GM19025 (cell line): ENCODE results near the gene TRMT10C.
A peak's percentile ranks its signal among the peaks of the same experiment; 100 is the strongest.
"Not testable (repeated sequence)": the region's sequence is repeated elsewhere in the genome, so short reads cannot be mapped to it uniquely, and the experiment has no call there.

Source experiments
- ATAC-seq: cut with Tn5 transposase; IDR thresholded peaks from one replicate; pipeline ENCODE4 v1.9.1; 2021; ENCODE audit warnings: mild to moderate bottlenecking, low read depth, moderate library complexity; ENCODE audit not compliant: unreplicated experiment

TRMT10C gene

DNA sequence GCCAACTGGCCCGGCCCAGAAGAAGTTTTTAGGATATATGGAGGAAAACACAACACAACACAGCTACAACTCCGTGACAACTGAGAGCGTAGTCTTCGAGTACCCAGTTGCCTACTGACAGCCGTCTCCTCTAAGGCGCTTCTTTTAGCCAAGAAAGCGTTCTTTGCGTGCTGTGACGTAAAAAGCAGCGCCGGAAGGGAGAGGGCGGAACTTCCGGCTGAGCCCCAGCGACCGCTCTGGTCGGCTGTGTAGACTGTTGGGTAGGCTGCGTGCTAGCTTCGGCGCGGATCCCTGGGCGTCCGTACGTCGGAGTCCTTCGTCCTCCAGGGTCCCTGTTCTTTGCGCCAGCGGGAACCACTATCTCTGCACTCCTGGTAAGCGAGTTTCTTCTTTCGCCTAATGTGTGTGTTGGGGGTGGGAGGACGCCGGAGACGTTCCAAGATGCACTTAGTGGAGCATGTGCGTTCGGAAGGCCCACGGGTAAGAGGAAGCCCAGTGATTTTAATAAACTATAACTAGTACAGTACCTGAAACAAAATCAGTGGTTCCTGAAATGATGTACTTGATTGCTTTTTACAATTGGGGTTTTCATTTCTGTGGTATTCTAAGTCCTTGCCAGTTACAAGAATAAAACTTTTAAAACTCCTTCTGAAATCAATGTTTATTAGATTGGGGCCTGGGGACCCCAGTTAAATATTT is at the start of gene TRMT10C:
TSS of gene TRMT10C (plus strand) at position 239 of the 699 bp plus-strand sequence. CDS start 2,914 bp downstream, outside the sequence.
- ATAC-seq, result peak; percentile 100

DNA sequence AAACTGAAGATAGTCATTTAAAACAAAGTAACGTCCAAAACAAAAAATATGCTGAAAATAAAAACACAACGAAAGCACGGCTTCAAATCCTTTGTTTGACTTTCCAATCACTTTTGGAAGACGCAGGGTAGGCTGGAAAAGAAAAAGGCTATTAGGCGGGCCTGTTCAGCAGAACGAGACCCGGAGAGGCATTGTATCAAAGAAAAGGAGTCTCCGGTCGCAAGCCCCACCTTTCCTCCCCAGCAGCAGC is 49.3 kb upstream of the TRMT10C start:
- peak; percentile 23 for ATAC-seq

DNA sequence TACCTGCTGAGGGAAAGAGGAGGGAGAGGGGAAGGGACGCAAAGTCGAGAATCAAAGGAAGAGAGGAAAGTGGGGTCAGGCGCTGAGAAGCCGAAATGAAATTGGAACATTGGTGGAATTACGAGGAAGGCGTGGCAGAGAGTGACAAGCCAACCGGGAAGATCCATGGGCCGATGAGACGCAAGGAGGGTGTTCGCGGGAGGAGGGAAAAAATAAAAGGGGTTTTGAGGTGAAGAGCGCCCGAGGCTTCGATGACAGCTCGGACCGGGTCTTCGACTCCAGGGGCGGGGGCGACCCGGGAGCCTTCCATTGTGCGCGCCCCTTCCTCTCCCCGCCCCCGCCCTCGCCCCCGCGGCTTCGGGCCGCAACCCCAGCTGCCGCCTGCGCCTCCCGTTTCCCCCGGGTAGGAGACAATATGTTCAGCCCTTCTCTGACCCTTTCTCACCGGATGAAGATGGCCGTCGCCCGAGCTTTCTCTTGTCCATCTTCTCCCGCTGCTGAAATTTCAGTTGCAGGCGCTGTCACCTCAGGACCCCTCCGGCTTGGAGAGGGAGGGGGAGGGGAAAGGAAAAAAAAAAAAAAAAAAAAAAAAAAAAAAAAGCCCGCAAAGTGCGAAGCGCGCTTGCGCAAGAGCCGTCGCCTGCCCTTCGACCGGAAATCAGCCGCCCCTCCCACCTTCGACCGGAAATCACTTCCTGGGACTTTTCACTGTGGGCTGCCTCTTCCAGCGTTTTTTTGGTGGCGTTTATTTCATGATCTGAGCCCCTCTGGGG is 48.8 kb upstream of the TRMT10C start, which contains the start of gene SENP7:
TSS of gene SENP7 (minus strand) at position 567 of the 773 bp plus-strand sequence. CDS start at position 485, 82 bp downstream.
- ATAC-seq, result peak; percentile 54

DNA sequence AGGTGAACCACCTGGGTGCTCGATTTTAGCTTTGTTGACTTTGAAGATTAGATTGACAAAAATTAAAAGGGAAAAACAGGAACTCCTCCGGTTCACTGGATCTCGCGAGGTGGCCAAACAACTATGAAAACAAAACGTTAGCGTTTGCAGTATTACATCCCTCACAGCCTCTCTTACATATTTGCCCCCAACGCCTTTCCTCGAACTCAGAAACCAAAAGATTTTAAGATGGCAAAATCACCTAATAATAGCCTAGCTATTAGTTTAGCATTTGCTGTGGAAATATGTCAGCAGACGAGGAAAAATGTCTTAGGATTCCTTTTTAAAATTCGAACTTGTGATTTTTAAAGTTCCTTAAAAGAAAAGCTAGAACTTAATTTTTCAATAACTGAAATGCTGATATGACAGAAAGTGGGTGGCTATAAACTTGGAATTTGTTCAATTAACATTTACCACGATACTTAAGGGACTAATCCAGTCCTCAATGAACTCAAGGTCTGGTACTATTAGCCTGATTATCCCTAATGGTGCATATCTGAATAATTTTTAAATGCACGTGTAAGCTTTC is 48.2 kb upstream of the TRMT10C start:
- ATAC-seq, result peak; percentile 20

DNA sequence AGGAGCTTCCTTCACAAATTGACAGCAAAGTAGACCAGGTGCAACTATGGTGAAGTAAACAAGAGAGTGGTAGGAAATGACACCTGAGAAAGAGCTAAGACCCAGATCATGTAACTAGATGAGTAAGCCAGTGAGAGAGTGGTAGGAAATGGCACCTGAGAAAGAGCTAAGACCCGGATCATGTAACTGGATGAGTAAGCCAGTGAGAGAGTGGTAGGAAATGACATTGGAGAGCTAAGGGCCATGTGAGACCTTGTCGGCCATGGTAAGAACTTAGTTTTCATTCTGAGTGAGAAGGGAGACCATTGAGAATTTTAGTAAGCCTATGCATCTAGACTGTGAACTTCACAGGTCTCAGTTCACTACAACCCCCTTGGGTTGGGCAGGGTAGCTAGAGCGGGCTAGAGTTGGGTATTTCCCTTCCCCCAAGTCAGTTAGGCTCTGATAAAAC is 43.2 kb upstream of the TRMT10C start:
- ATAC-seq, result peak; percentile 93

DNA sequence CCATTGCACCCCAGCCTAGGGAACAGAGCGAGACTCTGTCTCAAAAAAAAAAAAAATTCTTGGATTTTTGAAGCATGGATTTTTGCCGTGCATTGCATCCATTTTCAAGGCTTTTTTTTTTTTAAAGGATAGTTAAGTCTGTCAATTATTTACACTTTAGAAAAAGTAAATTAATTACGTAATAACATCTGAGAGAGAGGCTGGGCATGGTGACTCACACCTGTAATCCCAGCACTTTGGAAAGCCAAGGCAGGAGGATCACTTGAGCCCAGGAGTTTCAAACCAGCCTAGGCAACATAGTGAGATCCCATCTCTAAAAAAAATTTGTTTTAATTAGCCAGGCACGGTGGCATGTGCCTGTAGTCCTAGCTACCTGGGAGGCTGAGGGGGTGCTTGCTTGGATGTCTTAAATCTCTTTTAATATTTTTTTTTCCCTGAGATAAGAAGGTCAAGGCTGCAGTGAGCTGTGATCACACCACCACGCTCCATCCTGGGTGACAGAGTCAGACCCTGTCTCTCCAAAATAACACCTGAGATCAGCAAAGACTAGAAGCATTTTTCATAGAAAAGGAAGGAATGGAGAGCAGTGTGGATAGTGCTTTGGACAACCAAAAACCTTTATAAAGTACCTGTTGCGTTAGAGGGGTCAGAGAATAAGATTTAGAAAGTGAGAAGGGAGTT is 41.8 kb upstream of the TRMT10C start:
- no peak for ATAC-seq

DNA sequence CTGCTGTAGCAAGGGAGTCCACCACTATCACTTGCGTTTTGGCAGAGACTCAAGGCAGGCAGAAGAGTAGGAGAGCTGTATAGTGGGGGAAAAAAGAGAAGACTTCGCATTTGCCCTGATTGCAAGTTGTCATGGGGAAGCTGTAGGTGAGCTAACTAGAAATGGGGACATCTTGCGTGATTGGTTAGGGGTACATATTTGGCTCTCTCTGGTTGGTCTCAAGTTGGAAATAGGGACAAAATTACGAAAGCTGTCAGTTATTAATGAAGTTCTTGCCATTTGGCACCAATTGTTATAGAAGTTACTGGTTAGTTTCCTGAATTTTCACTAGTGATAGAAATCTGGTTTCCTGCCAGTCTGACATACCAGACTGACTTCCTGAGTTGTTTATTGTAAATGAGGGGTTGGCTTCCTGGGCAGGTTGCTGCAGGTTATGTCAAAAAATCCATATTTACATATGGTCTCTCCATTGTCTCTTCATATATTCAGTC is 40.4 kb upstream of the TRMT10C start:
- no peak for ATAC-seq

DNA sequence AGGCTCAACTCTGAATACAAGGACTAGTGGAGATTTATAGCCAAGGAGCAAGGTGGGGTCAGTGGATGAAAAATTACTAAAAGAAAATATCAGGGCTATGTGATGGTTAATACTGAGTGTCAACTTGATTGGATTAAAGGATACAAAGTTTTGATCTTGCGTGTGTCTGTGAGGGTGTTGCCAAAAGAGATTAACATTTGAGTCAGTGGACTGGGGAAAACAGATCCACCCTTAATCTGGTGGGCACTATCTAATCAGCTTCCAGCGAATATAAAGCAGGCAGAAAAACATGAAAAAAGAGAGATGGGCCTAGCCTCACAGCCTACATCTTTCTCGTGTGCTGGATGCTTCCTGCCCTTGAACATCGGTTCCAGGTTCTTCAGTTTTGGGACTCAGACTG is 34.2 kb upstream of the TRMT10C start:
- ATAC-seq, result no peak

DNA sequence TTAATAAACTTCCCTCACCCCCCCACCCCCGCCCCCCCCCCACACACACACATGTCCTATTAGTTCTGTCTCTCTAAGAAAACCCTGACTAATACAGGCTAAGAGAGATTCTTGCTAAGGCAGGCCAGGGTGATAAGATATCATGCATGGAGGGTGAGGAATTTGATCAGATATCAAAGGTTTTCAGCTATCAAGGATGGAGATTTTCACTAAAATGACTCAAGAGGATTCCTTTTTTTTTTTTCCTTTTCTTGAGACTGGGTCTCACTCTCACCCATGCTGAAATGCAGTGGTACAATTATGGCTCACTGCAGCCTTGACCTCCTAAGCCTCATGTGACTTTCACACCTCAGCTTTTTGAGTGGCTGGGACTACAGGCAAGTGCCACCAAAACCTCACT is 33.8 kb upstream of the TRMT10C start:
- ATAC-seq, result no peak

DNA sequence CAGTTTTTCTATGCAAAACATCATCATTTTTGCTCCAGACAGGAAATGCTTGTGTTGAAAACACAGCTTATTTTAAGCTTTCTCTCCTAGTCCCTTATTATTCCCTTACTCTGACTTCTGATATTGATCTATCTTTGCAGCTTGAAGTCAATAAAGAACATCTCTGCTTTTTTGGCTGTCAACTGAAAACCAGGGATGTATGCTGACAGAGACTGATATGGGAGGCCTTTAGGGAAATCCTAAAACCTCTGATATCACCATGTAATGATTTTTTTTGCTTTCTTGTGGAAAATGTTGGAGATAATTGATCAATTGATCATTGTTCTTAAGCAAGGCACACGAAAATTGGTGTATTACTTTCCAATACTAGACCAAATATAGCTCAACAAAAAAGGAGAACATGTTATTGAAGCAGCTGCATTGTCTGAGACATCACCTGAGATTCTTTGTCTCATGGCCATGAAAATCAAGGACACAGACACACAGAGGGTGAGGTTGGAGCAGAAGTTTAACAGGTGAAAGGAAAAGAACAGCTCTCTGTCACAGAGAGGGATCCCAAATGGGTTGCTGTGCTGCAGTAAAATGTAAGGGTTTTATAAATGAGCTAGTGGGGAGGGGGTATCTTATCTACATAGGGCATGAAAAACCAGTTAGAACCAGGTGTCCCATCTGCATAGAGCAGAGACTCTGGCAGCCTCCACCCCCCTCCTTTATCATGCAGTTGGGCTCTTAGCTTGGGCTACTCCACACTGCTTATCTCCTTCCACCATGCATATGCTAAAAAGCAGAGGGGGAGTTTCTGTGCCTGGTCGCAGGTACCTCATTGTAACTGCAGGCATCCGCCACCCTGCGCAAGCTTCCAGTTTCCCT is 31.6 kb upstream of the TRMT10C start:
- no peak for ATAC-seq

DNA sequence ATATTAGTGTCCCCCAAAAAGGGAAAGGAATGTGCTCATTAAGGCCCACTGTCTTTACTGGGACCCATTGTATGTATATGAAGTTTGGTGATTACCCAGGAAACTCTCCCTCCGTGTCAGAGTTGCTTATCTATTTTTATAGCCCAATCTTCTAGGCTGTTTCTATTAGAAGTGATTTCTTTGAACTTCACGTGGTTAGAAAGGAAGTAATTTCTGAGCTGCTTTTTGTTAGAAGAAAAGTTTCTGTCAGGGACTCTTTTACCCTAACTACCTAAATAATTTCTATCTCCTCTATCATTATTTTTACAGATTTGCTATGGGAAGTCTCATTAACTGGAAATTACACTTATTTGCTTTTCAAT is 31.0 kb upstream of the TRMT10C start:
- ATAC-seq, result no peak

DNA sequence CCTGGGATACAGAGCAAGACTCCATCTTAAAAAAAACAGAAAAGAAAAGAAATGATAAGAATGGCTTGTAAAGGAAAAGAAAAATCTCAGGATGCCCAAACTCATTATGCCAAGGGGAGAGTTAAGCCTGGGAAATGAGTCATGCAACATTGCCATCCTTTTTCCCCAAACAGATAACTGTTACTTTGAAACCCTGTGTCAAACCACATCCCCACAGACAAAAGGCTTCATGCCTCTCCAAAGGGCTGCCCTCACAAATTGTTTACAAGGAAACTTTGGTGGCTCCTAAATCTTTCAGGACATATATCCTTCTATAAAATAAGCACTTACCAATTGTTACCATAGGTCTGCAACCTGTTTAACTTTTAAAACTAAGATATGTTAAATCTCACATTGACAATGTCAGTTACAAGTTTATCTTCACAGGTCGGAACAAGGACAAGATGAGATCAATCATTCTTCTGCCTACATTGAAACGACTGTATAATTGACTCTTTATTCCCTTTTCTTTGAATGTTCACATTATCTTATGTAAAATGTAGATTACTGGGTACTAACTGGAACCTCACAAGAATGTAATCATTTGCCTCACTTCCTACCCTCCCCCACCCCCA is 30.1 kb upstream of the TRMT10C start:
- no peak for ATAC-seq

DNA sequence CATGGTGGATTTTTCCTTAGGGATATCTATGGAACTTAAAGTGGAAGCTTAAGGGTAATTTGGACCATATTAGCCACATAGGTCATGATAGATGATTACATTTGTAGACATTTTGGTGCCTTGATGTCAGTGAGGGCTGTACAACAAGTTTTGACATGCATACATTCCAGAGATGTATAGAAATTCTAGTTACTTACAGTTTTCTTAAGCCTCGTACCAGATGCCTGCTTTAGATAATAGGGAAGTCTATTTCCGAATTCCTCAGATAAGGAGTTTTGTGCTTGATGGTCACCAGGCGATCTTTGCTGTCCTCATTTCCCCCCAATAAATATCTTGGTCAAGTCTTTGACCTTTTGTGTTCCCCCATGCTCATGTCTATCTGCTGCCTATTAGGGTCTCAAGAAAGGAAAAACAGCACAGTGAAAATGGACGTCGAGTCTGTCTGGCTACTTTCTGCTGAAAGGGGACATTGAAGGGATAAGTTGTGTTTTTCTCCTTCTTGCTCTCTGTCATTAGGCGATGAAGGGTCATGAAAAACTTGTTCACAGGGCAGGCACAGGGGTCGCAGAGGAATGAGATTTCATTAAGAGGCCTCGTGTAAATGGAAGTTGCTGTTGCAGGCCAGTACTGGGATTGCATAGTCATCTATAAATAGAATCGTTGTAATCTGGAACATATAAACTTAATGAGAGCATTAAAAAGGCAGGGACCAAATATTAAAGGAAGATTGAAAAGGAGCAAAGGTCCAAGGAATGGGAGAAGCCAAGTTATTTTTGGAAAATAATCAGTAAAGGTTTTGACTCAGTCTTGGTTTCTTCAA is 28.7 kb upstream of the TRMT10C start:
- ATAC-seq, result no peak

DNA sequence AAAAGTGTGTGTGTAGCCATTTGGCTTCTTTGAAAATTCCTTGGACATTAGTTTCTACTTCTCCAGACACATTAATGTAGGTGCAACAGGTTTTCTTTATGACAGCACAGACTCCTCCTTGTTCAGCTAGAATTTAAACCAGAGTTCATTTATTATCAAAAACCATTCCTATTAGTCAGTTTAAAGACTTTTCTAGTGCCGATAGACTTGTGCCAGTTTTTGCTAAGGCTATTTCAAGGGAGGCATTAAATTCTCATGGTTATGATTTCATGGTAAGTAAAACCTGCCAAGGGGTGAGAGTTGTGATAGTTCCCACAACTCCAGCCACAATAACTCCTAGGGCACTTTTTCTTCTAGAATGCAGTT is 28.1 kb upstream of the TRMT10C start:
- ATAC-seq, result no peak

DNA sequence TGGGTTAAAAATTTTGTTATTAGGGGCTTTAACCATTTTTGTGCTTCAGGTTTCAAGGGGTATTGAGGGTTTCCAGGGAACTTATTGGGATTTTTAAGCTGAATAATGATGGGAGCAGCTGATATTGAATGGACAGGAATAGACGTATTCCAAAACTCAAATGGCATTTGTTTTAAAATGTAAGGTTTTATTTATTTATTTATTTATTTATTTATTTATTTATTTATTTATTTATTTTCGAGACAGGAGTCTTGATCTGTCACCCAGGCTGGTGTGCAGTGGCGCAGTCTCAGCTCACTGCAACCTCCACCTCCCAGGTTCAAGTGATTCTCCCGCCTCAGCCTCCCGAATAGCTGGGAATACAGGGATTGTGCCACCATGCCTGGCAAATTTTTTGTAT is 26.4 kb upstream of the TRMT10C start:
- ATAC-seq, result no peak

DNA sequence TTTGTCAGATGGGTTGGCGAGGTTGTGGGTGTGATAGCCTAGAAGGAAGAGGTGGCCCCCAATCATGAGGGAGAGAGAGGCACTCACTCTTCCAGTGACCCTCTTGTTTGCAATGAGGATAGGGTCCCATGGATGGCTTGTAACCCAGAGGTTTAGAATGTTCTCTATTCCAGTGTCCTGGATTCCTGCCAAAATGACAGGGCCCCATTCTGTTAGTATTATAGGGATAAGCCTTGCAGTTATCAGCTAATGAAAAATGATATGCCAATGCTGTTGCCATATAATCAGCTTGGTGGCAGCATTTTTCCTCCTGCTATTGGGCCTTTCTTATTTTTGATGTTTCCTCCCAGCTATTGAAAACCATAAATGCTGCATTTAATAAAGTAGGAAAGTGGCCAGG is 25.4 kb upstream of the TRMT10C start:
- no peak for ATAC-seq

DNA sequence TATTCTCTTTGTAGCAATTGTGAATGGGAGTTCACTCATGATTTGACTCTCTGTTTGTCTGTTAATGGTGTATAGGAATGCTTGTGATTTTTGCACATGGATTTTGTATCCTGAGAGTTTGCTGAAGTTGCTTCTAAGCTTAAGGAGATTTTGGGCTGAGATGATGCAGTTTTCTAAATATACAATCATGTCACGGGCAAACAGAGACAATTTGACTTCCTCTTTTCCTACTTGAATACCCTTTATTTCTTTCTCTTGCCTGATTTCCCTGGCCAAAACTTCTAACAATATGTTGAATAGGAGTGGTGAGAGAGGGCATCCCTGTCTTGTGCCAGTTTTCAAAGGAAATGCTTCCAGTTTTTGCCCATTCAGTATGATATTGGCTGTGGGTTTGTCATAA is 24.7 kb upstream of the TRMT10C start:
- ATAC-seq, result not testable (repeated sequence)

DNA sequence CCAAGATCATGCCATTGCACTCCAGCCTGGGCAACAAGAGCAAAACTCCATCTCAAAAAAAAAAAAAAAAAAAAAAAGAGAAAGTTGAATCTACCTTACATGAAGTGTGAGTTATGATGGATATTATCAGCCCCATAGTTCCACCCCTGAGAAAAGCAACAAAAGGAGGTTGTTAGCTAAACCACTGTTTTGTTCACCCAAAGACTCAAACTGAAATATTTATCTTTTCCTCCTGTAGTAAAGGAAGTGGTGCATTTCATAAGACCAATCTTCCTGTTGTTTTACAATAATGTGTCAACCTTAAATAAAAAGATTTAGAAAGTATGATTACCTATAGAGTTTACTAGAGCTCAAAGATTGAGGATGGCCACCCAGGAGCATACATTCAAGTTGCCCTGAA is 18.7 kb upstream of the TRMT10C start:
- no peak for ATAC-seq
